GM18861 (cell line): ENCODE data around the gene PPP1R1C.

Experiments
- ATAC-seq: cut with Tn5 transposase; IDR thresholded peaks from one replicate; pipeline ENCODE4 v1.9.1; 2021; ENCODE audit not compliant: unreplicated experiment

PPP1R1C gene

GRCh38 chr2:182103526-182103925, 117.9 kb downstream of the PPP1R1C start:
- ATAC-seq: no peak

- ATAC-seq: no peak
These were observed 124.7 kb downstream of the PPP1R1C start for GRCh38 chr2:182110347-182110746.

- ATAC-seq: no peak
These were observed 127.7 kb downstream of the PPP1R1C start for GRCh38 chr2:182113334-182113733.

- no peak for ATAC-seq
These were observed 129.6 kb downstream of the PPP1R1C start for GRCh38 chr2:182115258-182115657.

- ATAC-seq: no peak
These were observed 131.1 kb downstream of the PPP1R1C start for GRCh38 chr2:182116774-182117173.

- ATAC-seq: no peak
These were observed 131.5 kb downstream of the PPP1R1C start for GRCh38 chr2:182117196-182117595.

GRCh38 chr2:182128821-182129707, 143.4 kb downstream of the PPP1R1C start:
- no peak for ATAC-seq

GRCh38 chr2:182132605-182133004, 147.0 kb downstream of the PPP1R1C start:
- ATAC-seq: no peak

- no peak for ATAC-seq
These were observed 147.7 kb downstream of the PPP1R1C start for GRCh38 chr2:182133195-182133891.

GRCh38 chr2:182134201-182134600, 148.5 kb downstream of the PPP1R1C start:
- no peak for ATAC-seq

- no peak for ATAC-seq
These were observed 156.4 kb downstream of the PPP1R1C start for GRCh38 chr2:182142062-182142461.

- ATAC-seq: no peak
These were observed 158.6 kb downstream of the PPP1R1C start for GRCh38 chr2:182144041-182144775.

- no peak for ATAC-seq
These were observed 159.1 kb downstream of the PPP1R1C start for GRCh38 chr2:182144776-182145165.

GRCh38 chr2:182148344-182148743, 162.7 kb downstream of the PPP1R1C start:
- no peak for ATAC-seq

GRCh38 chr2:182163878-182164277, 178.2 kb downstream of the PPP1R1C start:
- no peak for ATAC-seq

GRCh38 chr2:182164686-182165085, 179.0 kb downstream of the PPP1R1C start:
- no peak for ATAC-seq

GRCh38 chr2:182165202-182165601, 179.5 kb downstream of the PPP1R1C start:
- no peak for ATAC-seq

GRCh38 chr2:182166406-182166805, 180.8 kb downstream of the PPP1R1C start:
- no peak for ATAC-seq

GRCh38 chr2:182166841-182167240, 181.2 kb downstream of the PPP1R1C start:
- ATAC-seq: no peak
